ENCODE measurements around the gene IRS2.

GRCh38 chr13:109768176-109768575, 18.2 kb downstream of the IRS2 start:
- no peak for TF ChIP-seq CTCF (conservative IDR thresholded peaks at IDR 0.05; ENCODE audit: low read depth in 2 of 2)
- no peak for TF ChIP-seq POLR2AphosphoS5 (IDR thresholded peaks at IDR 0.05; ENCODE audit: low read depth)
- no peak for TF ChIP-seq EZH2phosphoT487 (IDR thresholded peaks at IDR 0.05; ENCODE audit: unreplicated experiment)
- TF ChIP-seq CREB1 (CRISPR knock-in tag; IDR thresholded peaks at IDR 0.05; ENCODE audit: low read depth): no peak
- no peak for TF ChIP-seq JUNB (IDR thresholded peaks at IDR 0.05; ENCODE audit: unreplicated experiment)
- TF ChIP-seq ZNF462 (CRISPR knock-in tag; IDR thresholded peaks at IDR 0.05): no peak
- TF ChIP-seq ZNF331 (CRISPR knock-in tag; IDR thresholded peaks at IDR 0.05; ENCODE audit: low read depth): no peak
- no peak for TF ChIP-seq REST (IDR thresholded peaks at IDR 0.05; ENCODE audit: unreplicated experiment)

Measured in GM23338 (cell line).